SKM-1 (cell line): Measurements from ENCODE around the gene BTBD9.

Experiments used
- DNase-seq: peaks from one replicate; lab custom pipeline; 2025; ENCODE audit not compliant: unreplicated experiment; lab: John Stamatoyannopoulos, UW

The BTBD9 gene

GRCh38 chr6:38264605-38265004, 375.1 kb downstream of the BTBD9 start:
- no peak for DNase-seq

- no peak for DNase-seq
Measured at GRCh38 chr6:38262609-38263008, 377.1 kb downstream of the BTBD9 start.

- DNase-seq = no peak
Measured at GRCh38 chr6:38262026-38262425, 377.7 kb downstream of the BTBD9 start.

GRCh38 chr6:38261626-38262025, 378.1 kb downstream of the BTBD9 start:
- no peak for DNase-seq

GRCh38 chr6:38259736-38260135, 380.0 kb downstream of the BTBD9 start:
- DNase-seq = no peak

GRCh38 chr6:38248500-38249234, 391.1 kb downstream of the BTBD9 start:
- no peak for DNase-seq

- DNase-seq = no peak
Measured at GRCh38 chr6:38245295-38245694, 394.4 kb downstream of the BTBD9 start.

- no peak for DNase-seq
Measured at GRCh38 chr6:38244869-38245268, 394.9 kb downstream of the BTBD9 start.

GRCh38 chr6:38241200-38241871, 398.4 kb downstream of the BTBD9 start:
- no peak for DNase-seq

GRCh38 chr6:38239719-38240451, 399.8 kb downstream of the BTBD9 start:
- DNase-seq = no peak

- DNase-seq = no peak
Measured at GRCh38 chr6:38236631-38237030, 403.1 kb downstream of the BTBD9 start.

GRCh38 chr6:38234934-38235682, 404.6 kb downstream of the BTBD9 start:
- DNase-seq = no peak

- DNase-seq = no peak
Measured at GRCh38 chr6:38234141-38234540, 405.6 kb downstream of the BTBD9 start.

- DNase-seq = no peak
Measured at GRCh38 chr6:38233161-38233791, 406.5 kb downstream of the BTBD9 start.

GRCh38 chr6:38225766-38226165, 414.0 kb downstream of the BTBD9 start:
- no peak for DNase-seq

- DNase-seq = no peak
Measured at GRCh38 chr6:38221251-38221650, 418.5 kb downstream of the BTBD9 start.

GRCh38 chr6:38220069-38220723, 419.5 kb downstream of the BTBD9 start:
- DNase-seq = no peak

- no peak for DNase-seq
Measured at GRCh38 chr6:38218235-38218634, 421.5 kb downstream of the BTBD9 start.

- DNase-seq = no peak
Measured at GRCh38 chr6:38216451-38216850, 423.3 kb downstream of the BTBD9 start.

- no peak for DNase-seq
Measured at GRCh38 chr6:38215651-38216311, 423.9 kb downstream of the BTBD9 start.
